Mesangial cell (primary cell): ENCODE results near the gene WAC. TPM values are rescaled to one million over a fixed set of nuclear protein-coding genes. Genes with fewer than 3 reads are reported as not detected.

ENCODE experiments used
- total RNA-seq: library from RNA; depleted of rRNA; stranded (reverse); fragments of >200 nt; gene quantifications from 2 replicates; pipeline ENCODE4 v1.2.3, GENCODE V29; 2015

Gene WAC
- 48.1 and 50.7 TPM in 2 replicates for total RNA-seq

GRCh38 chr10:28532337-28533185, at the start of gene WAC:
Gene WAC, plus strand, starts transcription at chr10:28533118. Its CDS starts 462 bp downstream, at chr10:28533580.

Other genes with a start within 250 kb of the WAC start
- gene MPP7, start 230.1 kb upstream of the WAC start, total RNA-seq = 1.4 and 2.8 TPM in 2 replicates
- gene BAMBI, start 144.4 kb downstream of the WAC start, total RNA-seq = 8.6 and 26.4 TPM in 2 replicates